ENCODE measurements around the gene DCST2. TPM values are rescaled to one million over a fixed set of nuclear protein-coding genes. Genes with fewer than 3 reads are reported as not detected.

DCST2 gene
- polyA plus RNA-seq, 1 donor from 2014 or later = 1.8 TPM

DNA sequence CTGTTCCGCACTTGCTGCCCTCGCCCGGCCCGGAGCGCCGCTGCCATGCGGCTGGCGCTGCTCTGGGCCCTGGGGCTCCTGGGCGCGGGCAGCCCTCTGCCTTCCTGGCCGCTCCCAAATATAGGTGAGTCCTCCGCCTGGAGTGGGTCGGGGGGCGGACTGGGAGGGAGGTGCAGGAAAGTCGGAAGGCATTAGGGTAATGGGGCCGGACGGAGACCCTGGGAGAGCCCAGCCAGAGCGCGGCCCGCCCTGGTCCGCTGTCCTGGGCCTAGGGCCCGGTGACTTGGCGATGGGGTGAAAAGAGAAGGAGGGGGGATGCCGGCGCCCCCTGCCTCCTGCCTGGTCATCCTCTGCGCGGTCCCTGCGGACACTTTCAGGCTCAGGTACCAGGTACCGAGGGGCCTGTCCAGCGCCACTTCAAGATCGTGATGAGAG, 17.8 kb upstream of the DCST2 start:
- H3F3A ChIP-seq (ENCODE audit: insufficient read depth, low read length, poor library complexity, severe bottlenecking) = no peaks in the 10 kb centered on the region
- TF ChIP-seq RAD21 (conservative IDR thresholded peaks at IDR 0.05) = no peak
- TF ChIP-seq, protein P1, sequence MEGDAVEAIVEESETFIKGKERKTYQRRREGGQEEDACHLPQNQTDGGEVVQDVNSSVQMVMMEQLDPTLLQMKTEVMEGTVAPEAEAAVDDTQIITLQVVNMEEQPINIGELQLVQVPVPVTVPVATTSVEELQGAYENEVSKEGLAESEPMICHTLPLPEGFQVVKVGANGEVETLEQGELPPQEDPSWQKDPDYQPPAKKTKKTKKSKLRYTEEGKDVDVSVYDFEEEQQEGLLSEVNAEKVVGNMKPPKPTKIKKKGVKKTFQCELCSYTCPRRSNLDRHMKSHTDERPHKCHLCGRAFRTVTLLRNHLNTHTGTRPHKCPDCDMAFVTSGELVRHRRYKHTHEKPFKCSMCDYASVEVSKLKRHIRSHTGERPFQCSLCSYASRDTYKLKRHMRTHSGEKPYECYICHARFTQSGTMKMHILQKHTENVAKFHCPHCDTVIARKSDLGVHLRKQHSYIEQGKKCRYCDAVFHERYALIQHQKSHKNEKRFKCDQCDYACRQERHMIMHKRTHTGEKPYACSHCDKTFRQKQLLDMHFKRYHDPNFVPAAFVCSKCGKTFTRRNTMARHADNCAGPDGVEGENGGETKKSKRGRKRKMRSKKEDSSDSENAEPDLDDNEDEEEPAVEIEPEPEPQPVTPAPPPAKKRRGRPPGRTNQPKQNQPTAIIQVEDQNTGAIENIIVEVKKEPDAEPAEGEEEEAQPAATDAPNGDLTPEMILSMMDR (IDR thresholded peaks at IDR 0.05; ENCODE audit: poor library complexity, severe bottlenecking) = no peak
- TF ChIP-seq TAF1 (IDR thresholded peaks at IDR 0.05; ENCODE audit: low read depth) = no peak
- no peak for TF ChIP-seq EZH2 (IDR thresholded peaks at IDR 0.05; ENCODE audit: borderline replicate concordance, insufficient read depth, low read length, poor library complexity, severe bottlenecking)
- TF ChIP-seq, protein P2, sequence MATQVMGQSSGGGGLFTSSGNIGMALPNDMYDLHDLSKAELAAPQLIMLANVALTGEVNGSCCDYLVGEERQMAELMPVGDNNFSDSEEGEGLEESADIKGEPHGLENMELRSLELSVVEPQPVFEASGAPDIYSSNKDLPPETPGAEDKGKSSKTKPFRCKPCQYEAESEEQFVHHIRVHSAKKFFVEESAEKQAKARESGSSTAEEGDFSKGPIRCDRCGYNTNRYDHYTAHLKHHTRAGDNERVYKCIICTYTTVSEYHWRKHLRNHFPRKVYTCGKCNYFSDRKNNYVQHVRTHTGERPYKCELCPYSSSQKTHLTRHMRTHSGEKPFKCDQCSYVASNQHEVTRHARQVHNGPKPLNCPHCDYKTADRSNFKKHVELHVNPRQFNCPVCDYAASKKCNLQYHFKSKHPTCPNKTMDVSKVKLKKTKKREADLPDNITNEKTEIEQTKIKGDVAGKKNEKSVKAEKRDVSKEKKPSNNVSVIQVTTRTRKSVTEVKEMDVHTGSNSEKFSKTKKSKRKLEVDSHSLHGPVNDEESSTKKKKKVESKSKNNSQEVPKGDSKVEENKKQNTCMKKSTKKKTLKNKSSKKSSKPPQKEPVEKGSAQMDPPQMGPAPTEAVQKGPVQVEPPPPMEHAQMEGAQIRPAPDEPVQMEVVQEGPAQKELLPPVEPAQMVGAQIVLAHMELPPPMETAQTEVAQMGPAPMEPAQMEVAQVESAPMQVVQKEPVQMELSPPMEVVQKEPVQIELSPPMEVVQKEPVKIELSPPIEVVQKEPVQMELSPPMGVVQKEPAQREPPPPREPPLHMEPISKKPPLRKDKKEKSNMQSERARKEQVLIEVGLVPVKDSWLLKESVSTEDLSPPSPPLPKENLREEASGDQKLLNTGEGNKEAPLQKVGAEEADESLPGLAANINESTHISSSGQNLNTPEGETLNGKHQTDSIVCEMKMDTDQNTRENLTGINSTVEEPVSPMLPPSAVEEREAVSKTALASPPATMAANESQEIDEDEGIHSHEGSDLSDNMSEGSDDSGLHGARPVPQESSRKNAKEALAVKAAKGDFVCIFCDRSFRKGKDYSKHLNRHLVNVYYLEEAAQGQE (IDR thresholded peaks at IDR 0.05; ENCODE audit: borderline replicate concordance) = no peak
- no peak for TF ChIP-seq MXI1 (conservative IDR thresholded peaks at IDR 0.05; ENCODE audit: poor library complexity, severe bottlenecking)
- no peak for TF ChIP-seq SMC3 (conservative IDR thresholded peaks at IDR 0.05; ENCODE audit: poor library complexity)
- no peak for TF ChIP-seq POLR2AphosphoS5 (IDR thresholded peaks at IDR 0.05)
- no peak for TF ChIP-seq EP300 (conservative IDR thresholded peaks at IDR 0.05; ENCODE audit: poor library complexity, severe bottlenecking)
- H3K27ac ChIP-seq (ENCODE audit: low read length) = no peak overlapping the region
- H3K4me3 ChIP-seq (ENCODE audit: low read length) = peak overlapping the region; percentile 73
- H3K9me3 ChIP-seq (ENCODE audit: low read length) = no peaks in the 10 kb centered on the region
- H3K36me3 ChIP-seq (ENCODE audit: insufficient read depth, low read length) = no peaks in the 10 kb centered on the region
- H3K9me2 ChIP-seq (ENCODE audit: insufficient read depth, low read length) = no peaks in the 10 kb centered on the region
- no peaks in the 10 kb centered on the region for H3K79me2 ChIP-seq (replicated peaks; ENCODE audit: insufficient read depth, low read length)
- H4K20me1 ChIP-seq (ENCODE audit: insufficient read depth) = no peaks in the 10 kb centered on the region
- peak overlapping the region; percentile 60 for H2AFZ ChIP-seq (ENCODE audit: low read depth, low read length)
- no peaks in the 10 kb centered on the region for H3K27me3 ChIP-seq (ENCODE audit: insufficient read depth, low read depth, low read length)
- peak overlapping the region; percentile 95 for H3K4me2 ChIP-seq (ENCODE audit: low read length)
- peak overlapping the region; percentile 74 for H3K9ac ChIP-seq (ENCODE audit: low read length)

DNA sequence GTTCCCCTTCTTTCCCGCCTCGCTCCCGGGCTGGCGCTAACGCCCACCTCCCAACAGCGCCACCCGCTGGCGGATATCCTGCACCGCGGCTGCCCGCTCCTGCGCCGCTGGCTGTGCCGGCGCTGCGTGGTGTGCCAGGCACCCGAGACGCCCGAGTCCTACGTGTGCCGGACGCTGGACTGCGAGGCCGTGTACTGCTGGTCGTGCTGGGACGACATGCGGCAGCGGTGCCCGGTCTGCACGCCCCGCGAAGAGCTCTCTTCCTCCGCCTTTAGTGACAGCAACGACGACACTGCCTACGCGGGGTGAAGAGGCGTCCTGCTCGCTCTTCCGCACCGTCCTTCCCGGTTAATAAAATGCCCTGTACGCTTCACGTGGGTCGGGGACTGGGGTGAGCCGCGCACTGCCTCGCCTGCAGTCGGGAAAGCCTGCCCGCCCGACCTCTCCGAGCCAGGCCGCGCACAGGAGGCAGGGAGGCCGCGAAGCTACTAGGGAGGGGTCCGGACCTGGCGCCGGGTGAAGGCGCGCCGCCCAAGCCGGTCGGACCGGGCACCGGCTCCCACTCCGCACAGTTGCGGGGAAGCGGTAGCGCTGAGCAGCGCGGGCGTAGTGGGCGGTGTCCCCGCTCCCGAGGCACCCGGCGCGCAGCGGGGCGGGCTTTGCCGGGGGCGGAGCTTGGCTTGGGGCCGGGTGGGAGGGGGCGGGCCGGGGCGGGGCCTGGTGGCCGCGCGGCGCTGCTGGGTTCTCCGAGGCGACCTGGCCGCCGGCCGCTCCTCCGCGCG, 17.2 kb upstream of the DCST2 start, which contains the start of gene ADAM15:
TSS of gene ADAM15 (plus strand) at position 757 of the 782 bp plus-strand sequence. CDS start 71 bp downstream, outside the sequence.
- Histone ChIP-seq H3K27ac (ENCODE audit: low read length) (peak within 1 kb of the TSS; percentile 67), H3K9me3 (ENCODE audit: low read length) (no peaks in the 10 kb centered on the region), H3K36me3 (ENCODE audit: insufficient read depth, low read length) (no peaks in the 10 kb centered on the region), H3K4me2 (ENCODE audit: low read length) (peak within 1 kb of the TSS; percentile 95), H2AFZ (ENCODE audit: low read depth, low read length) (peak within 1 kb of the TSS; percentile 60), H4K20me1 (ENCODE audit: insufficient read depth) (no peaks in the 10 kb centered on the region), H3K79me2 (replicated peaks; ENCODE audit: insufficient read depth, low read length) (no peaks in the 10 kb centered on the region), H3K9ac (ENCODE audit: low read length) (peak within 1 kb of the TSS; percentile 74), H3K4me3 (ENCODE audit: low read length) (peak within 1 kb of the TSS; percentile 73), H3K27me3 (ENCODE audit: insufficient read depth, low read depth, low read length) (no peaks in the 10 kb centered on the region), H3K9me2 (ENCODE audit: insufficient read depth, low read length) (no peaks in the 10 kb centered on the region), H3F3A (ENCODE audit: insufficient read depth, low read length, poor library complexity, severe bottlenecking) (no peaks in the 10 kb centered on the region)
- TF ChIP-seq RAD21 (conservative IDR thresholded peaks at IDR 0.05) (peak; percentile 67), EZH2 (IDR thresholded peaks at IDR 0.05; ENCODE audit: borderline replicate concordance, insufficient read depth, low read length, poor library complexity, severe bottlenecking) (no peak), POLR2AphosphoS5 (IDR thresholded peaks at IDR 0.05) (peak; percentile 62), TAF1 (IDR thresholded peaks at IDR 0.05; ENCODE audit: low read depth) (no peak), MXI1 (conservative IDR thresholded peaks at IDR 0.05; ENCODE audit: poor library complexity, severe bottlenecking) (peak; percentile 87), EP300 (conservative IDR thresholded peaks at IDR 0.05; ENCODE audit: poor library complexity, severe bottlenecking) (peak; percentile 23), SMC3 (conservative IDR thresholded peaks at IDR 0.05; ENCODE audit: poor library complexity) (peak; percentile 85)
- TF ChIP-seq, protein P1 (IDR thresholded peaks at IDR 0.05; ENCODE audit: poor library complexity, severe bottlenecking) = peak; percentile 98
- TF ChIP-seq, protein P2 (IDR thresholded peaks at IDR 0.05; ENCODE audit: borderline replicate concordance) = no peak

Measured in neural cell (in vitro differentiated cells).